K562 (cell line): Measurements from ENCODE around the gene HSPA4L. TPM values are rescaled to one million over a fixed set of nuclear protein-coding genes. Genes with fewer than 3 reads are reported as not detected.
A peak's percentile ranks its signal among the peaks of the same experiment; 100 is the strongest.

ENCODE experiments used
- C11orf30 ChIP-seq: fragments of 450-650 bp; IDR thresholded peaks from 2 replicates; pipeline ENCODE4 v1.6.1; 2016; ENCODE audit warnings: low read depth, mild to moderate bottlenecking
- CBFA2T3 ChIP-seq: fragments of 450-650 bp; IDR thresholded peaks from 2 replicates; pipeline ENCODE4 v1.6.1; 2017
- CEBPG ChIP-seq, 3 experiments: fragments of 200-800 bp in 1 of 3; sonication (Bioruptor generic) in 1 of 3; sonication (generic) in 1 of 3; formaldehyde crosslinking in 1 of 3; IDR thresholded peaks in 2 of 3; conservative IDR thresholded peaks in 1 of 3; 2 replicates each; pipeline versions ENCODE4 v1.6.1 to v1.8.0; 2016 to 2022; ENCODE audit warnings: missing compliant biosample characterization in 2 of 3, missing genetic modification characterization in 2 of 3, mild to moderate bottlenecking in 1 of 3, missing genetic modification reagents in 1 of 3
- CGGBP1 ChIP-seq: fragments of 250-450 bp; sonication (Bioruptor Pico); IDR thresholded peaks from 2 replicates; pipeline ENCODE4 v1.9.0; 2021; ENCODE audit warnings: mild to moderate bottlenecking
- CHAMP1 ChIP-seq: fragments of 450-650 bp; IDR thresholded peaks from 2 replicates; pipeline ENCODE4 v1.6.1; 2016; ENCODE audit warnings: mild to moderate bottlenecking
- E2F8 ChIP-seq: fragments of 450-650 bp; IDR thresholded peaks from 2 replicates; pipeline ENCODE4 v1.7.1; 2018; ENCODE audit warnings: mild to moderate bottlenecking, low read depth; ENCODE audit not compliant: partially characterized antibody
- E4F1 ChIP-seq: fragments of 250-450 bp; sonication (Bioruptor Pico); IDR thresholded peaks from 2 replicates; pipeline ENCODE4 v1.5.0; 2021; ENCODE audit warnings: mild to moderate bottlenecking, borderline replicate concordance
- ESRRB ChIP-seq: fragments of 250-450 bp; sonication (Bioruptor Pico); IDR thresholded peaks from 2 replicates; pipeline ENCODE4 v1.5.0; 2020; ENCODE audit warnings: mild to moderate bottlenecking, moderate library complexity, borderline replicate concordance
- GTF2F1 ChIP-seq: IDR thresholded peaks from 2 replicates; pipeline ENCODE4 v1.6.1; 2011; ENCODE audit warnings: low read depth, low read length, improper control_type of control experiment
- HDAC2 ChIP-seq: fragments of 450-650 bp; IDR thresholded peaks from 2 replicates; pipeline ENCODE4 v1.6.1; 2016; ENCODE audit warnings: mild to moderate bottlenecking
- HEY1 ChIP-seq: fragments of 250-450 bp; sonication (Bioruptor Pico); IDR thresholded peaks from 2 replicates; pipeline ENCODE4 v1.5.0; 2020; ENCODE audit warnings: mild to moderate bottlenecking, moderate library complexity, borderline replicate concordance
- KDM1A ChIP-seq, 2 experiments: fragments of 450-650 bp; IDR thresholded peaks; 2 replicates each; pipeline ENCODE4 v1.6.1; 2016; ENCODE audit warnings: mild to moderate bottlenecking in 2 of 2
- MAFG ChIP-seq: fragments of 450-650 bp; conservative IDR thresholded peaks from 2 replicates; pipeline ENCODE4 v1.6.1; 2016; ENCODE audit warnings: missing genetic modification characterization, missing compliant biosample characterization
- PCBP1 ChIP-seq: fragments of 200-400 bp; formaldehyde crosslinking; IDR thresholded peaks from 2 replicates; pipeline ENCODE4 v1.6.1; 2018; ENCODE audit warnings: mild to moderate bottlenecking, low read depth, low read length; ENCODE audit not compliant: poor library complexity, severe bottlenecking
- PTRF ChIP-seq: fragments of 450-650 bp; IDR thresholded peaks from 2 replicates; pipeline ENCODE4 v1.6.1; 2016; ENCODE audit warnings: mild to moderate bottlenecking, missing genetic modification characterization, missing compliant biosample characterization
- RBM39 ChIP-seq: fragments of 200-400 bp; formaldehyde crosslinking; optimal IDR thresholded peaks from 2 replicates; pipeline ENCODE3; 2018; ENCODE audit warnings: low read depth, low read length
- SPI1 ChIP-seq: IDR thresholded peaks from 2 replicates; pipeline ENCODE4 v1.6.1; 2011; ENCODE audit warnings: low read depth, low read length, control low read depth, borderline replicate concordance
- TRIM28 ChIP-seq: fragments of 450-650 bp; IDR thresholded peaks from 2 replicates; pipeline ENCODE4 v1.6.1; 2017
- ZC3H11A ChIP-seq: IDR thresholded peaks from 2 replicates; pipeline ENCODE4 v1.6.1; 2012; ENCODE audit warnings: low read depth, low read length, improper control_type of control experiment
- ZKSCAN1 ChIP-seq: fragments of 150-350 bp; IDR thresholded peaks from 2 replicates; pipeline ENCODE4 v1.6.1; 2016; ENCODE audit warnings: low read depth, low read length
- ZNF24 ChIP-seq: fragments of 450-650 bp; IDR thresholded peaks from 2 replicates; pipeline ENCODE4 v1.6.1; 2016
- ZNF263 ChIP-seq: sonication (generic); formaldehyde crosslinking; IDR thresholded peaks from 2 replicates; pipeline ENCODE4 v1.8.0; 2022; ENCODE audit warnings: mild to moderate bottlenecking, missing genetic modification reagents, borderline replicate concordance
- ZNF316 ChIP-seq: fragments of 450-650 bp; IDR thresholded peaks from 2 replicates; pipeline ENCODE4 v1.6.1; 2016
- polyA plus RNA-seq, 8 experiments: library from polyadenylated mRNA; depleted of rRNA in 4 of 8; stranded (reverse) in 5 of 8; unstranded in 3 of 8; fragments of >200 nt; fragmentation: Nextera tagmentation in 2 of 8; fragmentation: Illumina TruSeq in 1 of 8; extraction: Ambion mirVana in 2 of 8; extraction: Trizol in 1 of 8; gene quantifications; 2 replicates each; pipeline versions ENCODE4 v1.2.1 to v1.2.3, GENCODE V29; 2011 to 2014; ENCODE audit warnings: inconsistent platforms in 1 of 8, missing spikeins in 1 of 8
- total RNA-seq, 7 experiments: library from RNA; depleted of rRNA in 6 of 7; stranded (reverse); fragments of >200 nt in 6 of 7; fragmentation: Illumina TruSeq in 2 of 7; extraction: Trizol in 2 of 7; gene quantifications; 2 replicates each; pipeline versions ENCODE4 v1.2.1 to v1.2.3, GENCODE V29; 2011 to 2021; ENCODE audit warnings: low replicate concordance in 1 of 7

The HSPA4L gene
- total and polyA plus RNA-seq, 9 of the 15 experiments (the other 6 are each of a cell fraction or from before 2014, with no cell fraction given), result 12.3 to 37.0 (median 21.7) TPM

- TF ChIP-seq E2F8, result no peak
- TF ChIP-seq HEY1 (CRISPR knock-in tag), result no peak
- TF ChIP-seq GTF2F1, result no peak
- TF ChIP-seq ZC3H11A, result no peak
- TF ChIP-seq RBM39, result no peak
- no peak for TF ChIP-seq SPI1
- peak; percentile 64; the same call in 1 of the 2 replicates for TF ChIP-seq CHAMP1
- TF ChIP-seq TRIM28, result no peak
- peak; percentile 84 for TF ChIP-seq C11orf30
- TF ChIP-seq PCBP1, result no peak
- TF ChIP-seq PTRF, result no peak
- TF ChIP-seq KDM1A (IDR thresholded peaks at IDR 0.05), result 0 out of 4 replicates have a peak, but pooled peaks of 1 of the 2 experiments have one; percentile 26
- TF ChIP-seq E4F1 (CRISPR knock-in tag), result no peak
- no peak; the same call in 1 of the 2 replicates for TF ChIP-seq CEBPG (CRISPR knock-in tag; IDR thresholded peaks at IDR 0.05)
- TF ChIP-seq CEBPG (tag; conservative IDR thresholded peaks at IDR 0.05 in 1 of 2, IDR thresholded peaks at IDR 0.05 in 1 of 2), result no peak
- no peak for TF ChIP-seq HDAC2
- TF ChIP-seq CGGBP1 (CRISPR knock-in tag), result no peak
- TF ChIP-seq CBFA2T3, result peak; percentile 78
- TF ChIP-seq ZNF24, result no peak
- TF ChIP-seq ZNF263 (CRISPR knock-in tag), result no peak
- no peak for TF ChIP-seq ESRRB (CRISPR knock-in tag)
- peak; percentile 62 for TF ChIP-seq MAFG (tag)
- peak; percentile 96 for TF ChIP-seq ZNF316
- no peak for TF ChIP-seq ZKSCAN1
These were observed 63.9 kb downstream of the HSPA4L start (continued) for GRCh38 chr4:127846061-127846460.
